Right atrium auricular region (tissue), 2 donors: ENCODE data around the gene PIWIL4. TPM values are rescaled to one million over a fixed set of nuclear protein-coding genes. Genes with fewer than 3 reads are reported as not detected.

Experiments used
- DNase-seq: peaks from one replicate; pipeline ENCODE4 v3.0.0-alpha.2; 2019; ENCODE audit warnings: low spot score
- H3K27ac ChIP-seq, 2 donors: fragments of 200-600 bp; sonication (generic); 1 replicate in 1 of 2; 2 replicates in 1 of 2; pipeline ENCODE4 v1.5.1; 2016 to 2019
- H3K27me3 ChIP-seq, 2 donors: fragments of 200-600 bp; sonication (generic); one replicate each; pipeline versions ENCODE4 v1.5.1 to v1.6.0; 2017 to 2019
- H3K36me3 ChIP-seq: fragments of 200-600 bp; sonication (generic); one replicate; pipeline ENCODE4 v1.5.1; 2016
- H3K4me1 ChIP-seq, 2 donors: fragments of 200-600 bp; sonication (generic); one replicate each; pipeline versions ENCODE4 v1.5.1 to v1.6.0; 2017 to 2019
- H3K4me3 ChIP-seq, 2 donors: fragments of 200-600 bp; sonication (generic); 1 replicate in 1 of 2; 2 replicates in 1 of 2; pipeline ENCODE4 v1.5.1; 2017 to 2019; ENCODE audit warnings: mild to moderate bottlenecking in 1 of 2, moderate library complexity in 1 of 2
- H3K9me3 ChIP-seq, 2 donors: fragments of 200-600 bp; sonication (generic); one replicate each; pipeline ENCODE4 v1.5.1; 2019
- total RNA-seq, 2 donors: library from RNA; depleted of rRNA; stranded (reverse); fragments of >200 nt; gene quantifications; one replicate each; pipeline ENCODE4 v1.1.0, GENCODE V29; 2016
- TF ChIP-seq, protein P1 (sequence below), 2 donors: fragments of 200-600 bp; sonication (generic); IDR thresholded peaks; one replicate each; pipeline ENCODE4 v1.5.1; 2019; ENCODE audit warnings: antibody characterized with exemption in 2 of 2

The PIWIL4 gene
- total RNA-seq, 2 donors from 2014 or later = 1.8 to 3.2 TPM

DNA sequence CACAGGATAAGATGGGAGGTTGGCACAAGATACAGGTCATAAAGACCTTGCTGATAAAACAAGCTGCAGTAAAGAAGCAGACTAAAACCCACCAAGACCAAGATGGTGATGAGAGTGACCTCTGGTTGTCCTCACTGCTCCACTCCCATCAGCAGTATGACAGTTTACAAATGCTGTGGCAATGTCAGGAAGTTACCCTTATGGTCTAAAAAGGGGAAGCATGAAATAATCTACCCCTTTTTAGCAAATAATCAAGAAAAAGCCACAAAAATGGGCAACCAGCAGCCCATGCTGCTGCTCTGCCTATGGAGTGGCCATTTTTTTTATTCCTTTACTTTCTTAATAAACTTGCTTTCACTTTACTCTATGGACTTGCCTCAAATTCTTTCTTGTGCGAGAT is 8.7 kb upstream of the PIWIL4 start:
- Histone ChIP-seq H3K36me3 (no peaks in the 10 kb centered on the region), H3K4me1 (peaks cover 0 to 8% of the 10 kb centered on the region in 2 donors), H3K4me3 (no peak overlapping the region), H3K9me3 (no peaks in the 10 kb centered on the region), H3K27me3 (no peaks in the 10 kb centered on the region), H3K27ac (no peak overlapping the region)
- TF ChIP-seq, protein P1, sequence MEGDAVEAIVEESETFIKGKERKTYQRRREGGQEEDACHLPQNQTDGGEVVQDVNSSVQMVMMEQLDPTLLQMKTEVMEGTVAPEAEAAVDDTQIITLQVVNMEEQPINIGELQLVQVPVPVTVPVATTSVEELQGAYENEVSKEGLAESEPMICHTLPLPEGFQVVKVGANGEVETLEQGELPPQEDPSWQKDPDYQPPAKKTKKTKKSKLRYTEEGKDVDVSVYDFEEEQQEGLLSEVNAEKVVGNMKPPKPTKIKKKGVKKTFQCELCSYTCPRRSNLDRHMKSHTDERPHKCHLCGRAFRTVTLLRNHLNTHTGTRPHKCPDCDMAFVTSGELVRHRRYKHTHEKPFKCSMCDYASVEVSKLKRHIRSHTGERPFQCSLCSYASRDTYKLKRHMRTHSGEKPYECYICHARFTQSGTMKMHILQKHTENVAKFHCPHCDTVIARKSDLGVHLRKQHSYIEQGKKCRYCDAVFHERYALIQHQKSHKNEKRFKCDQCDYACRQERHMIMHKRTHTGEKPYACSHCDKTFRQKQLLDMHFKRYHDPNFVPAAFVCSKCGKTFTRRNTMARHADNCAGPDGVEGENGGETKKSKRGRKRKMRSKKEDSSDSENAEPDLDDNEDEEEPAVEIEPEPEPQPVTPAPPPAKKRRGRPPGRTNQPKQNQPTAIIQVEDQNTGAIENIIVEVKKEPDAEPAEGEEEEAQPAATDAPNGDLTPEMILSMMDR (IDR thresholded peaks at IDR 0.05) = no peak
- no peak for DNase-seq

GRCh38 chr11:94558932-94559331 is 8.2 kb upstream of the PIWIL4 start:
- H3K27me3 ChIP-seq = no peaks in the 10 kb centered on the region
- no peak for DNase-seq
- no peaks in the 10 kb centered on the region for H3K9me3 ChIP-seq
- no peak overlapping the region for H3K4me3 ChIP-seq
- H3K36me3 ChIP-seq = no peaks in the 10 kb centered on the region
- no peak overlapping the region for H3K27ac ChIP-seq
- peaks cover 0 to 8% of the 10 kb centered on the region in 2 donors for H3K4me1 ChIP-seq
- TF ChIP-seq, protein P1 (IDR thresholded peaks at IDR 0.05) = no peak

- no peaks in the 10 kb centered on the region for H3K9me3 ChIP-seq
- peaks cover 0 to 8% of the 10 kb centered on the region in 2 donors for H3K4me1 ChIP-seq
- no peak overlapping the region for H3K27ac ChIP-seq
- TF ChIP-seq, protein P1 (IDR thresholded peaks at IDR 0.05) = no peak
- no peak overlapping the region for H3K4me3 ChIP-seq
- no peak for DNase-seq
- no peaks in the 10 kb centered on the region for H3K36me3 ChIP-seq
- H3K27me3 ChIP-seq = no peaks in the 10 kb centered on the region
Measured at GRCh38 chr11:94559361-94559760, 7.8 kb upstream of the PIWIL4 start.

- Histone ChIP-seq H3K27ac (no peak overlapping the region), H3K36me3 (no peaks in the 10 kb centered on the region), H3K4me3 (no peak overlapping the region), H3K4me1 (peaks cover 0 to 8% of the 10 kb centered on the region in 2 donors), H3K9me3 (no peaks in the 10 kb centered on the region), H3K27me3 (no peaks in the 10 kb centered on the region)
- no peak for DNase-seq
- TF ChIP-seq, protein P1 (IDR thresholded peaks at IDR 0.05) = no peak
Measured at GRCh38 chr11:94560834-94561233, 6.3 kb upstream of the PIWIL4 start.

- Histone ChIP-seq H3K9me3 (no peaks in the 10 kb centered on the region), H3K36me3 (no peaks in the 10 kb centered on the region)
Measured at GRCh38 chr11:94563176-94563847, 3.9 kb upstream of the PIWIL4 start.

More at GRCh38 chr11:94563176-94563847, 3.9 kb upstream of the PIWIL4 start:
- H3K4me3 ChIP-seq = no peak overlapping the region
- no peak for DNase-seq
- TF ChIP-seq, protein P1 (IDR thresholded peaks at IDR 0.05) = peak in 1 of 2 donors; percentile 58
- H3K27ac ChIP-seq = no peak overlapping the region
- H3K4me1 ChIP-seq = peaks cover 0 to 8% of the 10 kb centered on the region in 2 donors
- H3K27me3 ChIP-seq = no peaks in the 10 kb centered on the region
